ENCODE data around the gene CLK3. TPM values are rescaled to one million over a fixed set of nuclear protein-coding genes. Genes with fewer than 3 reads are reported as not detected.

Gene CLK3
- total and polyA plus RNA-seq, 2 of the 13 experiments (the other 11 are each of a cell fraction or from before 2014, with no cell fraction given): 41.5 to 82.0 TPM

GRCh38 chr15:74598126-74598842 is 17.4 kb upstream of the CLK3 start (continued):
- no peak for TF ChIP-seq ZXDC (CRISPR knock-in tag; IDR thresholded peaks at IDR 0.05)
- TF ChIP-seq DZIP1 (CRISPR knock-in tag; IDR thresholded peaks at IDR 0.05): 0 out of 2 replicates have a peak, but pooled peaks have one; percentile 69
- no peak for TF ChIP-seq ZNF530 (CRISPR knock-in tag; IDR thresholded peaks at IDR 0.05; ENCODE audit: low read depth)
- no peak for TF ChIP-seq ZNF761 (CRISPR knock-in tag; conservative IDR thresholded peaks at IDR 0.05)
- 0 out of 2 replicates have a peak, but pooled peaks have one; percentile 26 for TF ChIP-seq E2F5 (CRISPR knock-in tag; conservative IDR thresholded peaks at IDR 0.05)
- no peak; the same call in 1 of the 2 replicates for TF ChIP-seq ZNF512B (CRISPR knock-in tag; IDR thresholded peaks at IDR 0.05; ENCODE audit: borderline replicate concordance)
- TF ChIP-seq ZNF652 (CRISPR knock-in tag; IDR thresholded peaks at IDR 0.05; ENCODE audit: borderline replicate concordance, low read depth): no peak
- no peak for TF ChIP-seq ZNF577 (CRISPR knock-in tag; IDR thresholded peaks at IDR 0.05; ENCODE audit: borderline replicate concordance, low read depth)
- no peak for TF ChIP-seq ZNF746 (CRISPR knock-in tag; IDR thresholded peaks at IDR 0.05)
- TF ChIP-seq ATF7-NPFF (CRISPR knock-in tag; IDR thresholded peaks at IDR 0.05; ENCODE audit: low read depth): peak; percentile 69; the same call in 1 of the 2 replicates
- 0 out of 2 replicates have a peak, but pooled peaks have one; percentile 54 for TF ChIP-seq ZSCAN25 (CRISPR knock-in tag; IDR thresholded peaks at IDR 0.05)
- peak; percentile 87 for TF ChIP-seq ZNF430 (CRISPR knock-in tag; IDR thresholded peaks at IDR 0.05)
- TF ChIP-seq IRX3 (CRISPR knock-in tag; IDR thresholded peaks at IDR 0.05; ENCODE audit: borderline replicate concordance, low read depth): no peak
- TF ChIP-seq FOXO4 (CRISPR knock-in tag; conservative IDR thresholded peaks at IDR 0.05): no peak
- 0 out of 2 replicates have a peak, but pooled peaks have one; percentile 67 for TF ChIP-seq ZNF329 (CRISPR knock-in tag; IDR thresholded peaks at IDR 0.05; ENCODE audit: low read depth)
- TF ChIP-seq PLRG1 (conservative IDR thresholded peaks at IDR 0.05): no peak
- TF ChIP-seq HNRNPLL (IDR thresholded peaks at IDR 0.05; ENCODE audit: low read depth, low read length, poor library complexity, severe bottlenecking): peak; percentile 64
- 0 out of 2 replicates have a peak, but pooled peaks have one; percentile 8 for TF ChIP-seq HNF4A (CRISPR knock-in tag; IDR thresholded peaks at IDR 0.05)
